ENCODE results near the gene ATP12A. TPM values are rescaled to one million over a fixed set of nuclear protein-coding genes. Genes with fewer than 3 reads are reported as not detected.
"Not testable (repeated sequence)": the region's sequence is repeated elsewhere in the genome, so short reads cannot be mapped to it uniquely, and the experiment has no call there.

ATP12A gene
- total and polyA plus RNA-seq, 2 experiments from 2014 or later, result 0.07 to 0.31 TPM

DNA sequence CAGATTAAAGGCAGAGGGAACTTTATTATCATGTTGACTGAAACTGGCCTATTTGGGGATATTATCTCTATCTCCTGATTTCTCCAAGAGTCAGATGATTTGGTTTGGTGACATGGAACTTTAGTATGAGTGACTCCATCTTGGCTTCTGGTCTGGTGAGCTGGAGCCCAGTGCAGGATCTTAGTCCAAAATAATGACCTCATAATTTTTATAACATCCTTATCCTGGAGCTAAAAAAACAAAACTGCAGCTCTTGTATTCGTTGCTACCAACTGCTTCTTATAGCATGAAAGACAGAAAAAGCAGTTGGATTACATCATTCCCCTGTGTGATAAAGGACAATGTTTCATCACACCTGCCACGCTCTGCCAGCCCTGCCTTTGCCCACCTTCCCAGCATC lies 44.5 kb downstream of the ATP12A start:
- Histone ChIP-seq H3K9me2 (replicated peaks; ENCODE audit: insufficient read depth) (no peaks in the 10 kb centered on the region), H3K4me1 (ENCODE audit: insufficient read depth) (no peaks in the 10 kb centered on the region), H3K4me2 (no peak overlapping the region), H3K27me3 (no peaks in the 10 kb centered on the region), H4K20me1 (ENCODE audit: insufficient read depth, poor library complexity, severe bottlenecking) (no peaks in the 10 kb centered on the region), H3K36me3 (replicated peaks; ENCODE audit: insufficient read depth, low read depth) (no peaks in the 10 kb centered on the region), H3K4me3 (no peak overlapping the region), H3K9me3 (ENCODE audit: low read depth) (no peaks in the 10 kb centered on the region), H2AFZ (no peak overlapping the region), H3K27ac (no peak overlapping the region), H3K79me2 (no peaks in the 10 kb centered on the region)
- DNase-seq (ENCODE audit: low spot score), result no peak
- no peak for TF ChIP-seq EZH2phosphoT487 (IDR thresholded peaks at IDR 0.05; ENCODE audit: low read depth, severe bottlenecking, unreplicated experiment)
- no peak for TF ChIP-seq EZH2 (IDR thresholded peaks at IDR 0.05; ENCODE audit: borderline replicate concordance)
- TF ChIP-seq, protein P1, sequence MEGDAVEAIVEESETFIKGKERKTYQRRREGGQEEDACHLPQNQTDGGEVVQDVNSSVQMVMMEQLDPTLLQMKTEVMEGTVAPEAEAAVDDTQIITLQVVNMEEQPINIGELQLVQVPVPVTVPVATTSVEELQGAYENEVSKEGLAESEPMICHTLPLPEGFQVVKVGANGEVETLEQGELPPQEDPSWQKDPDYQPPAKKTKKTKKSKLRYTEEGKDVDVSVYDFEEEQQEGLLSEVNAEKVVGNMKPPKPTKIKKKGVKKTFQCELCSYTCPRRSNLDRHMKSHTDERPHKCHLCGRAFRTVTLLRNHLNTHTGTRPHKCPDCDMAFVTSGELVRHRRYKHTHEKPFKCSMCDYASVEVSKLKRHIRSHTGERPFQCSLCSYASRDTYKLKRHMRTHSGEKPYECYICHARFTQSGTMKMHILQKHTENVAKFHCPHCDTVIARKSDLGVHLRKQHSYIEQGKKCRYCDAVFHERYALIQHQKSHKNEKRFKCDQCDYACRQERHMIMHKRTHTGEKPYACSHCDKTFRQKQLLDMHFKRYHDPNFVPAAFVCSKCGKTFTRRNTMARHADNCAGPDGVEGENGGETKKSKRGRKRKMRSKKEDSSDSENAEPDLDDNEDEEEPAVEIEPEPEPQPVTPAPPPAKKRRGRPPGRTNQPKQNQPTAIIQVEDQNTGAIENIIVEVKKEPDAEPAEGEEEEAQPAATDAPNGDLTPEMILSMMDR (IDR thresholded peaks at IDR 0.05; ENCODE audit: poor library complexity), result no peak
- 75% methylated on average over 2 of the region's 2 CpGs for WGBS (ENCODE audit: low lambda C conversion rate, missing lambda C conversion rate)

- no peaks in the 10 kb centered on the region for H3K9me2 ChIP-seq (replicated peaks; ENCODE audit: insufficient read depth)
- no peak overlapping the region for H2AFZ ChIP-seq
- H3K4me2 ChIP-seq, result no peak overlapping the region
- no peaks in the 10 kb centered on the region for H3K79me2 ChIP-seq
- H3K27me3 ChIP-seq, result no peaks in the 10 kb centered on the region
- no peaks in the 10 kb centered on the region for H3K9me3 ChIP-seq (ENCODE audit: low read depth)
- H3K36me3 ChIP-seq (replicated peaks; ENCODE audit: insufficient read depth, low read depth), result no peaks in the 10 kb centered on the region
- no peak for DNase-seq (ENCODE audit: low spot score)
- no peak overlapping the region for H3K27ac ChIP-seq
- H3K4me3 ChIP-seq, result no peak overlapping the region
- H4K20me1 ChIP-seq (ENCODE audit: insufficient read depth, poor library complexity, severe bottlenecking), result no peaks in the 10 kb centered on the region
- TF ChIP-seq, protein P1 (IDR thresholded peaks at IDR 0.05; ENCODE audit: poor library complexity), result no peak
- TF ChIP-seq EZH2phosphoT487 (IDR thresholded peaks at IDR 0.05; ENCODE audit: low read depth, severe bottlenecking, unreplicated experiment) (no peak), EZH2 (IDR thresholded peaks at IDR 0.05; ENCODE audit: borderline replicate concordance) (no peak)
- 89% methylated on average over 5 of the region's 5 CpGs for WGBS (ENCODE audit: low lambda C conversion rate, missing lambda C conversion rate)
- H3K4me1 ChIP-seq (ENCODE audit: insufficient read depth), result no peaks in the 10 kb centered on the region
Observed at GRCh38 chr13:24725379-24725778, 45.2 kb downstream of the ATP12A start.

DNA sequence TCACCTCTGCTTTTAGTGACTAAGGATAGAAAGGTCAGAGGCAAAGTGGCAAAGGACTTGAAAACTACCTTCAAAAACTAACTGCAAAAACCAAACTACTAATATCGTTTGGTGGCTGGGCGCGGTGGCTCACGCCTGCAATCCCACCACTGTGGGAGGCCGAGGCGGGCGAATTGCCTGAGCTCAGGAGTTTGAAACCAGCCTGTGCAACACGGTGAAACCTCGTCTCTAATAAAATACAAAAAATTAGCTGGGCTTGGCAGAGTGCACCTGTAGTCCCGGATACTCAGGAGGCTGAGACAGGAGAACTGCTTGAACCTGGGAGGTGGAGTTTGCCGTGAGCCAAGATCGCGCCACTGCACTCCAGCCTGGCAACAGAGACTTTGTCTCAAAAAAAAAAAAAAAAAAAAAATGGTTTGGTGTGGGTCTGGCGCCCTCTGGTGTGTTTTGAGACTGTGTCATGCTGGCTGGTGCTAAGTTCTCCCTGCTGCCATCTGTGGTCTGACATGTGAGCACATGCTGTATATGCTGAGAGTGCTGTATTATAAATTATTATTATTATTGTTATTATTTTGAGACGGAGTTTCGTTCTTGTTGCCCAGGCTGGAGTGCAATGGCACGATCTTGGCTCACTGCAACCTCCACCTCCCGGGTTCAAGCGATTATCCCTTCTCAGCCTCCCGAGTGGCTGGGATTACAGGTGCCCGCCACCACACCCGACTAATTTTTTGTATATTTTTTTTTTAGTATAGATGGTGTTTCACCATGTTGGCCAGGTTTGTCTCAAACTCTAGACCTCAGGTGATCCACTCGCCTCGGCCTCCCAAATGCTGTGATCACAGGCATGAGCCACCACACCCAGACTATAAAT lies 47.8 kb downstream of the ATP12A start:
- Histone ChIP-seq H3K27ac (no peak overlapping the region), H3K79me2 (no peaks in the 10 kb centered on the region), H3K4me1 (ENCODE audit: insufficient read depth) (no peaks in the 10 kb centered on the region), H3K9me2 (replicated peaks; ENCODE audit: insufficient read depth) (no peaks in the 10 kb centered on the region), H4K20me1 (ENCODE audit: insufficient read depth, poor library complexity, severe bottlenecking) (no peaks in the 10 kb centered on the region), H3K36me3 (replicated peaks; ENCODE audit: insufficient read depth, low read depth) (no peaks in the 10 kb centered on the region), H3K9me3 (ENCODE audit: low read depth) (no peaks in the 10 kb centered on the region), H3K4me3 (no peak overlapping the region), H2AFZ (no peak overlapping the region), H3K4me2 (no peak overlapping the region), H3K27me3 (no peaks in the 10 kb centered on the region)
- TF ChIP-seq EZH2 (IDR thresholded peaks at IDR 0.05; ENCODE audit: borderline replicate concordance) (no peak), EZH2phosphoT487 (IDR thresholded peaks at IDR 0.05; ENCODE audit: low read depth, severe bottlenecking, unreplicated experiment) (no peak)
- TF ChIP-seq, protein P1 (IDR thresholded peaks at IDR 0.05; ENCODE audit: poor library complexity), result peak; percentile 84
- peak; percentile 88 for DNase-seq (ENCODE audit: low spot score)
- 62% methylated on average over 24 of the region's 24 CpGs for WGBS (ENCODE audit: low lambda C conversion rate, missing lambda C conversion rate)

GRCh38 chr13:24730873-24731567 lies 50.8 kb downstream of the ATP12A start:
- DNase-seq (ENCODE audit: low spot score); H3K4me2 ChIP-seq; H3K4me3 ChIP-seq; H3K9me2 ChIP-seq (replicated peaks; ENCODE audit: insufficient read depth); H3K36me3 ChIP-seq (replicated peaks; ENCODE audit: insufficient read depth, low read depth); H2AFZ ChIP-seq; H3K27ac ChIP-seq; H4K20me1 ChIP-seq (ENCODE audit: insufficient read depth, poor library complexity, severe bottlenecking); H3K27me3 ChIP-seq; H3K4me1 ChIP-seq (ENCODE audit: insufficient read depth); H3K79me2 ChIP-seq; H3K9me3 ChIP-seq (ENCODE audit: low read depth): not testable (repeated sequence)
- 96% methylated on average over 4 of the region's 4 CpGs for WGBS (ENCODE audit: low lambda C conversion rate, missing lambda C conversion rate)

Measured in hepatocyte (in vitro differentiated cells).